GM21529 (cell line): ENCODE results near the gene CD58.
A peak's percentile ranks its signal among the peaks of the same experiment; 100 is the strongest.
"Not testable (repeated sequence)": the region's sequence is repeated elsewhere in the genome, so short reads cannot be mapped to it uniquely, and the experiment has no call there.

Experiments
- ATAC-seq: cut with Tn5 transposase; IDR thresholded peaks from one replicate; pipeline ENCODE4 v1.9.1; 2021; ENCODE audit not compliant: unreplicated experiment

CD58 gene

GRCh38 chr1:116593401-116593800 is 22.6 kb upstream of the CD58 start:
- not testable (repeated sequence) for ATAC-seq

GRCh38 chr1:116591951-116592605 is 21.3 kb upstream of the CD58 start:
- not testable (repeated sequence) for ATAC-seq

GRCh38 chr1:116591006-116591950 is 20.5 kb upstream of the CD58 start:
- not testable (repeated sequence) for ATAC-seq

- not testable (repeated sequence) for ATAC-seq
Measured at GRCh38 chr1:116590359-116591005, 19.7 kb upstream of the CD58 start.

GRCh38 chr1:116589101-116589735 is 18.4 kb upstream of the CD58 start:
- ATAC-seq = not testable (repeated sequence)

GRCh38 chr1:116587501-116588227 is 16.8 kb upstream of the CD58 start:
- ATAC-seq = no peak

GRCh38 chr1:116586741-116587143 is 15.9 kb upstream of the CD58 start:
- ATAC-seq = peak; percentile 68

- no peak for ATAC-seq
Measured at GRCh38 chr1:116585886-116586285, 15.1 kb upstream of the CD58 start.

- ATAC-seq = no peak
Measured at GRCh38 chr1:116581323-116581885, 10.6 kb upstream of the CD58 start.

GRCh38 chr1:116580446-116581322 is 9.9 kb upstream of the CD58 start:
- no peak for ATAC-seq

- no peak for ATAC-seq
Measured at GRCh38 chr1:116579259-116579875, 8.5 kb upstream of the CD58 start.

GRCh38 chr1:116578581-116578980 is 7.8 kb upstream of the CD58 start:
- no peak for ATAC-seq

GRCh38 chr1:116577759-116578314 is 7.0 kb upstream of the CD58 start:
- no peak for ATAC-seq

- no peak for ATAC-seq
Measured at GRCh38 chr1:116574581-116575291, 3.9 kb upstream of the CD58 start.

- ATAC-seq = no peak
Measured at GRCh38 chr1:116573431-116574095, 2.7 kb upstream of the CD58 start.

- ATAC-seq = no peak
Measured at GRCh38 chr1:116572771-116573430, 2.1 kb upstream of the CD58 start.

- no peak for ATAC-seq
Measured at GRCh38 chr1:116572099-116572498, 1.3 kb upstream of the CD58 start.
